Activated naive CD4-positive, alpha-beta T cell (primary cell): ENCODE measurements around the gene PARVB.

Experiments used
- DNase-seq, 4 experiments: peaks; one replicate each; lab custom pipeline; 2025; lab: John Stamatoyannopoulos, UW

The PARVB gene

GRCh38 chr22:44200855-44201550 is 176.9 kb downstream of the PARVB start:
- no peak for DNase-seq

GRCh38 chr22:44201665-44202064 is 177.6 kb downstream of the PARVB start:
- no peak for DNase-seq

GRCh38 chr22:44202261-44202789 is 178.2 kb downstream of the PARVB start:
- DNase-seq = no peak

- DNase-seq = no peak
Measured at GRCh38 chr22:44203203-44203602, 179.1 kb downstream of the PARVB start.

GRCh38 chr22:44204739-44205515 is 180.8 kb downstream of the PARVB start:
- DNase-seq = no peak

GRCh38 chr22:44205516-44206329 is 181.6 kb downstream of the PARVB start:
- DNase-seq = no peak

GRCh38 chr22:44206330-44206645 is 182.2 kb downstream of the PARVB start:
- no peak for DNase-seq

- no peak for DNase-seq
Measured at GRCh38 chr22:44206696-44207095, 182.6 kb downstream of the PARVB start.

GRCh38 chr22:44207173-44207980 is 183.3 kb downstream of the PARVB start:
- no peak for DNase-seq

- DNase-seq = no peak
Measured at GRCh38 chr22:44207981-44208317, 183.8 kb downstream of the PARVB start.

- DNase-seq = no peak
Measured at GRCh38 chr22:44209343-44209742, 185.2 kb downstream of the PARVB start.

GRCh38 chr22:44210722-44211121 is 186.6 kb downstream of the PARVB start:
- DNase-seq = no peak

GRCh38 chr22:44211256-44211945 is 187.3 kb downstream of the PARVB start:
- no peak for DNase-seq

GRCh38 chr22:44211946-44212930 is 188.1 kb downstream of the PARVB start:
- no peak for DNase-seq

GRCh38 chr22:44212936-44213335 is 188.8 kb downstream of the PARVB start:
- DNase-seq = no peak

- no peak for DNase-seq
Measured at GRCh38 chr22:44213489-44214043, 189.5 kb downstream of the PARVB start.

GRCh38 chr22:44214187-44214586 is 190.1 kb downstream of the PARVB start:
- DNase-seq = no peak

- DNase-seq = no peak
Measured at GRCh38 chr22:44214764-44215163, 190.7 kb downstream of the PARVB start.

GRCh38 chr22:44215287-44215686 is 191.2 kb downstream of the PARVB start:
- DNase-seq = no peak

- DNase-seq = no peak
Measured at GRCh38 chr22:44217346-44217745, 193.2 kb downstream of the PARVB start.
